ENCODE results near the gene UGGT1.

Gene UGGT1

DNA sequence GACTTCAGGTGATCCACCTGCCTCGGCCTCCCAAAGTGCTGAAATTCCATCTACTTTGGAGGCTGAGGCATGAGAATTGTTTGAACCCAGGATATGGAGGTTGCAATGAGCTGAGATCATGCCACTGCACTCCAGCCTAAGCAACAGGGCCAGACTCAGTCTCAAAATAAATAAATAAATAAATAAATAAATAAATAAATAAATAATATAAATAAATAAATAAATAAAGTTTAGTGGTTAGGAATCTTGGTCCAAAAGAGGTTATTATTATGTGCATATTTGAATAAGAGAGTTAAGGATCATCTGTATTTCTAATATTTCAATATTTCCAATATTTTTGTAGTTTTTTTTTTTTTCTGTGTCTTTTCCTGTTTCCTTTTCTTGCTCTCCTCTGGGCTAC lies 136.9 kb downstream of the UGGT1 start:
- DNase-seq (ENCODE audit: low spot score): no peak

DNA sequence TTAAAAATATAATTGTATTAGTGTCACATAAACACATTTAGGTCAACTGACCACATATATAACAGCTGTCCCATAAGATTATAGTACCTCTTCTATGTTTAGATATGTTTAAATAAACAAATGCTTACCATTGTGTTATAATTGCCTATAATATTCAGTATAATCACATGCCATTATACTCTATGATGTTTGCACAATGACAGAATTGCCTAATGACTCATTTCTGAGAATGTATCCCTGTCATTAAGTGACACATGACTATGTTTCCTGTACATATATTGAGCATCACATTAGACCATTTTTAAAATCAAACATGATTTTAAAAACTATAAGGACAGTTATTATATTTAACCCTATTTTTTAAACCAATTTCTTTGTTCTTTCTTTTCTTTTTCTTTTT lies 137.9 kb downstream of the UGGT1 start:
- no peak for DNase-seq (ENCODE audit: low spot score)

DNA sequence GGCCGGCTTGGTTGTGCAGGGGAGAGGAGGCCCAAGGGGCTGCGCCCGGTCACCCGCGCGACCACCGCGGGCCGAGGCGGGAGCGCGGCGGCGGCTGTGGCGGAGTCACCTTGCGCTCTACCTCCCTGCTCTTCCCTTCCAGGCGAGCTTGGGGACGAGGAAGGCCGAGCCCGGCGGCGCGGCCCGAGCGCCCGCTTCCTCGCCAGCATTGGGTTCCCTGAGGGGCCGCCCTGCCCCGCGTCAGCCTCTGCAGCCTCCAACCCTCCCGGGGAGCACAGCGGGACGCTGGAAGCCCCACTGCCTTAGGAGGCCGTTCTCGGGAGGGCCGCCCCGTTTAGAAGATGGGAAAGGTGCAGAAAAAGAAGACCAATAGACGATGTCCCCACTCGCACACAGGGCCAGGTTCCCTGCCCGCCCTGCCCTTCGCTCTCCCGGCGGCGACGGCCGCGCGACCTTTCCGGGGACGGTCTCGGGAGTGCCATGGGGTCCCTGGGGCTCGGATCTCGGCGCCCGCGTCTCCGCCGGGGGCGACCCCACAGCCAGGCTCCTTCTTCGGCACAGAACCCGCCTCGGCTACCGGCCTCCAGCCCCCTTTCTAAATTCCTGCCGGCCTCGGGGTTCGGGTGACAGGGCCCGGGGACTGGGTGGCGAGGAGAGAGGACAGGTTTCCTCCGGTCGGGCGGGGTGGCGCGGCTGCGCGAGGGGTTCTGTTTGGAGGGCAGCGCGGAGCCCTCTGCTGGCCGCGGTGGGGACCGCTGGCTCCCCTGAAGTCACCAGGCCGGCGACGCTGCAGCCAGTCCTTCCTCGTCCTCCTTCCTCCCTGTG lies 142.2 kb downstream of the UGGT1 start:
- peak; percentile 80 for DNase-seq (ENCODE audit: low spot score)

DNA sequence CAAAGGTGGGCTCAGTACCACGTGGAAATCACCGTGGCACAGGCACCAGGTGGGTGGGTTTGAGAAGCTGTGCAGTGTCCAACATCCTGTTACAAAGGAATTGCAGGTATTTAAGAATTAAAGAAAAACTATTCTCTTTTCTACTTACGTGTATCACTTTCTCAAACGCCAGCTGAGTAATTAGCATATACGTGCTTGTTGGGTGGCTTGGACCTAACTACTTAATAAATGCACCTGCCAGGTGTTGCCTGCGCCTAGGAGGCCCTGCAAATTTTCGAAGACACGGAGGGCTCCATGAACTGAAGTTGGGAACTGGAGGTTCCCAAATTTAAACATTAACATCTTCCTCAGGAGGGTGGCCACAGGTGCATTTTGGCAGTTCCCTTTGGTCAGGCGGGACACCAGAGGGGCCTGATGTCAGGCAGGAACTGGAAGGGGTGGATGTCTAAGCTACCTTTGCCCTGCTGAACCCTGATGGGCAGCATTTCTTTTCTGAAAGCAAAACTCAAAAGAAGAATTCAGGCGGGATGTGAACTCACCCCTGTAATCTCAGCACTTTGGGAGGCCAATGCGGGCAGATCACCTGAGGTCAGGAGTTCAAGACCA lies 142.9 kb downstream of the UGGT1 start:
- DNase-seq (ENCODE audit: low spot score): no peak

DNA sequence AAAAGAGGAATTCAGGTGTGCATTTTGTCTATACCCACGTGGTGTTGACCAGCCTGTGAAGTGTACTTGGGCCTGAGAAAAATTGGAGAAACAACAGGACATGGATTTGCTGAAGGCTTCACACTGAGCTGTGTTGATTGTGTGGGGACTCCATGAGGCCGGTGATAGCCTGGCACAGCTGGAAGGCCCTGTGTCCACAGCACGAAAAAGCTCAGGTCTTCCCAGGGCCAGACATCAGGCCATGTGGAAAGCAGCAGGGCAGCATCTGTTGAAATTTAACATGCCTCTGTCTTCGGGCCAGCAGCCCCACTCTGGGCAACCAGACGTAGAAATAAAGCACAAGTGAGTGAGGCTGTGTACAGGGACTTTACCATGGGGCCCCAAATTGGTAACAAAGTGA lies 143.6 kb downstream of the UGGT1 start:
- no peak for DNase-seq (ENCODE audit: low spot score)

DNA sequence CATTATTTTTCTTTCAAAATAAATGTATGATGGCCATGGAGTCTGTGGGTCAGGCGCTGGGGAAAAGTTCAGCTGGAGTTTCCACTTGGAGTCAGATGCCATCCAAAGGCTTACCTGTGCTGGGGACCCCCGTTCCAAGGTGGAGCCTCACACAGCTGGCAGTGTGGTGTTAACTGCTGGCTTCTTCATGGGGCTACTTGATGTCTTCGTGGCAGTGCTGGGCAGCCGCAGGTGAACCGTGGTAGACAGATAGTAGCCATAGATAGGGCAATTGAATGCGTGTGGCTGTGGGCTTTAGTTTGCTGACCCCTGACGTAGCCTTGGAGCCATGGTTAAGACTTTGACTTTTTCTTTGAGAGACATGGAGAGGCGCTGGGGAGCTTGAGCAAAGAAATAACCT lies 144.6 kb downstream of the UGGT1 start:
- no peak for DNase-seq (ENCODE audit: low spot score)

DNA sequence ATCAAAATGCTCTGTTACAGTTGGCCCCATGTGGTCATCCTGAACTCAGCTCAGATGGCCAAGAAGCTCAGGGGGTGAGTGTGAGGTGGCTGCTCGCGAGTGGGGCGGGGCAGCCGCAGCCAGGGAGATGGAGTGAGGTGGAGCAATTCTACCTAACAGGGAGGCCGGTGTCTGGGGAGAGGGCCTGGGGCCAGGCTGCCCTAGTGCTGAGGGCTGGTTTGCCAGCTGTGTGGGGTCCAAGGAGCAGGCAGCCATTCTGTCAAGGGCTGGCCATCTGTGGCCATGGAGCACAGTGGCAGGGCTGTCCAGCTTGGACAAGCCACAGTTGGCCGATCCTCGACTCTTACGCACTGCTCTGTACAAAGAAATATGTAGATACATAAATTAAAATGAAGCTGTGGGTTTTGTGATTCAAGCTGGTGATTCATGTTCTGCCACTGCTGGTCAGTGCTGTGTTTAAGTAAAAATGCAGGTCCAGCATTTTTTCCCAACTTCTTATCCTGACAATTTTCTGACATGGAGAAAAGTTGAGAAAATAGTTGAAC lies 145.6 kb downstream of the UGGT1 start:
- no peak for DNase-seq (ENCODE audit: low spot score)

DNA sequence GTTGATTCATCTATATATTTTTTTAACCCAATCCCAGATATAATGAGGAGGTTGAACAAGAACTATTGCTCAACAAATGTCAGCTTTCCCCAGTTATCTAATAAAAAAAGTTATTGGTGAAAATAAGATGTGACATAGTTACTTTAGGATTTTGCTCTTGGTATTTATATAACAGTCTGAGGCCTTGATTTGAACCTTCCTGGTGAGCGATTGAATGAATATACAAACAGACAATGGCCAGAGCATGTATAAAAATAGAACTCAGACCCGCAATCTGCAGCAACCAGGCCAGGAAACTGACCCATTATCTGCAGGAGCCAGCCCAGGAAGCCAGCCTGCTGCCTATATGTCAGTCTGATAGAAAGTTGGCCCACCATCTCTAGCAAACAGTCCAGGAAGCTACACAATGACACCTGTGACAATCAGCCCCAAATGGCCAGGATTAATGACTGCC lies 146.1 kb downstream of the UGGT1 start:
- DNase-seq (ENCODE audit: low spot score): peak; percentile 24

DNA sequence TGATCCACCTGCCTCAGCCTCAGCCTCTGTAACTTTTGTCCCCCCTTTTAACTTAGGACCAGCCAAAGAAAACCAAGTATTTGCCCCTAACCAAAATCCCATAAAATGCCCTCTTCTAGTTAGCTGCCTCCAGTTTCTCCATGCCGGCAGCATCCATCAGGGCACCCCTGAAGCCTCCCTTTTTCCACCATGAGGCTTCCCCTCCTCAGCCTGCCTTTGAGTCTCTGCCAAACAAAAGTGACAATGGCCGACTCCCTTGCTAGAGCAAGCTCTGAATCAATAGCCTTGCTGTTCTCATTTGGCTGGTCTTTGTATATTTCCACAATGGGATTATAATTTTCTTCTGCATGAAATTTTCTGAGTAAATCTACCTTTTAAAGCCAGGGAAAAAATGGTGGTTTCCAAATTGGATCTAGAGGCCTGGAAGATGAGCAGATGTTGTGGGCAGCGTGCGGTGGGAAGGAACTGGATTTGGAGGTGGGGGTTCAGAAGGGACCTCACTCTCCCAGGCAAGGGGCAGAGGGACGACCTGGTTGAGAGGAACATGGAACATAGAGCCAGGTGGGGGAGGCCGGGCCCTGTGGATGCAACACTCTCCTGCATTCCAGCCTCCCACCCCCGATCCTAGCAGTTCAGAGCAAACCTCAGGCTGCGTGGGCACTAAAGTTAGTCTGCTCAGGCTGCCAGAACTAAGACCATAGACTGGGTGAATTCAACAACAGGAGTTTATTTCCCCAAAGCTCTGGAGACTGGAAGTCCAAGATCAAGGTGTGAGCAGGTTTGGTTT lies 147.1 kb downstream of the UGGT1 start:
- peak; percentile 77 for DNase-seq (ENCODE audit: low spot score)

DNA sequence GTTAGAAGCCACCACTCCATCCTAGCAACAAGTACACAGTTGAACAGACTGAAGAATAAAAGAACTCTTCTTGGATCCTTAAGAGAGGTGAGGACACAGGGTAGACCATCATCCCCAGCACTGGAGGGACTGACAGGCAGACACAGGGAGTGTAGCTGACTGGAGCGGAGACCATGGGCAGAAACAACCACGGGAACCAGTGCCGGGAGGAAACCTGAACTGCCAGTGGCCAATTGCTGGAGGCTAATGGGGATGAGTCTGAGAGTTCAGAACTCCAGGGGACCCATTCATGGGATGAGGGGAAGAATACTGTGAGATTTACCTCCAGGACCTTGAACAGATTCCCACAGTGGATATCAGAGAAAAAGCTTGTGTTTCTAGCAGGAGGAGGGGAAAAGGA lies 150.9 kb downstream of the UGGT1 start:
- DNase-seq (ENCODE audit: low spot score): no peak
